GM12801 (cell line): ENCODE results near the gene EARS2.

Source experiments
- CTCF ChIP-seq: IDR thresholded peaks from one replicate; pipeline ENCODE4 v1.5.1; 2011; ENCODE audit warnings: control low read depth; ENCODE audit not compliant: insufficient read length; ENCODE audit errors: extremely low read depth

EARS2 gene

GRCh38 chr16:23556881-23557778 lies at the start of gene EARS2, which contains the start of gene UBFD1:
Gene EARS2 (minus strand): TSS chr16:23557350. CDS start chr16:23557343, 7 bp downstream.
Gene UBFD1 (plus strand): TSS chr16:23557727. CDS start chr16:23557743, 16 bp downstream.
- TF ChIP-seq CTCF, result no peak

- no peak for TF ChIP-seq CTCF
Observed at GRCh38 chr16:23597003-23597756, 40.0 kb upstream of the EARS2 start.

- no peak for TF ChIP-seq CTCF
Observed at GRCh38 chr16:23595951-23596720, 39.0 kb upstream of the EARS2 start, which contains the start of gene NDUFAB1. Gene NDUFAB1 (minus strand): TSS chr16:23596316. CDS start chr16:23596290, 26 bp downstream.

- no peak for TF ChIP-seq CTCF
Observed at GRCh38 chr16:23595246-23595950, 38.2 kb upstream of the EARS2 start.

- no peak for TF ChIP-seq CTCF
Observed at GRCh38 chr16:23594186-23594585, 37.0 kb upstream of the EARS2 start.

GRCh38 chr16:23590181-23590580 lies 33.0 kb upstream of the EARS2 start:
- no peak for TF ChIP-seq CTCF
